SK-N-SH treated with all-trans-retinoic acid at 6 μM for 48 hours (cell line): Measurements from ENCODE around the gene CROT.

Experiments
- ATAC-seq: fragments of 200-7000 bp; cut with Tn5 transposase; 3 replicates; pipeline ENCODE4 v1.9.1; 2020; ENCODE audit warnings: mild to moderate bottlenecking, moderate library complexity
- ARNTL ChIP-seq: fragments of 450-650 bp; formaldehyde crosslinking; IDR thresholded peaks from 2 replicates; pipeline ENCODE4 v1.5.0; 2020; ENCODE audit warnings: low read depth, mild to moderate bottlenecking, moderate library complexity, borderline replicate concordance
- BACH2 ChIP-seq: fragments of 250-450 bp; sonication (Bioruptor Pico); IDR thresholded peaks from 2 replicates; pipeline ENCODE4 v1.9.0; 2021; ENCODE audit warnings: mild to moderate bottlenecking, borderline replicate concordance
- CREB5 ChIP-seq: fragments of 250-450 bp; sonication (Bioruptor Pico); IDR thresholded peaks from 2 replicates; pipeline ENCODE4 v1.5.1; 2020; ENCODE audit warnings: low read depth, mild to moderate bottlenecking, moderate library complexity
- CSDC2 ChIP-seq: fragments of 250-450 bp; sonication (Bioruptor Pico); IDR thresholded peaks from 2 replicates; pipeline ENCODE4 v1.5.0; 2020; ENCODE audit warnings: mild to moderate bottlenecking, moderate library complexity
- CSRNP3 ChIP-seq: fragments of 250-450 bp; sonication (Bioruptor Pico); IDR thresholded peaks from 2 replicates; pipeline ENCODE4 v1.5.1; 2021; ENCODE audit warnings: mild to moderate bottlenecking, moderate library complexity
- ESRRG ChIP-seq: fragments of 250-450 bp; sonication (Bioruptor Pico); IDR thresholded peaks from 2 replicates; pipeline ENCODE4 v1.6.1; 2021; ENCODE audit warnings: mild to moderate bottlenecking
- GLIS3 ChIP-seq: fragments of 250-450 bp; sonication (Bioruptor Pico); IDR thresholded peaks from 2 replicates; pipeline ENCODE4 v1.5.0; 2020; ENCODE audit warnings: mild to moderate bottlenecking, moderate library complexity
- ISL1 ChIP-seq: fragments of 250-450 bp; sonication (Bioruptor Pico); IDR thresholded peaks from 2 replicates; pipeline ENCODE4 v2.1.2; 2022; ENCODE audit warnings: mild to moderate bottlenecking, moderate library complexity
- PATZ1 ChIP-seq: fragments of 250-450 bp; sonication (Bioruptor Pico); IDR thresholded peaks from 2 replicates; pipeline ENCODE4 v1.8.0; 2020; ENCODE audit warnings: mild to moderate bottlenecking, moderate library complexity, borderline replicate concordance
- POU6F1 ChIP-seq: fragments of 250-450 bp; sonication (Bioruptor Pico); IDR thresholded peaks from 2 replicates; pipeline ENCODE4 v1.8.0; 2021; ENCODE audit warnings: low read depth, mild to moderate bottlenecking, moderate library complexity, borderline replicate concordance
- PPARA ChIP-seq: fragments of 250-450 bp; sonication (Bioruptor Pico); IDR thresholded peaks from 2 replicates; pipeline ENCODE4 v1.5.0; 2020; ENCODE audit warnings: mild to moderate bottlenecking, borderline replicate concordance
- RARB ChIP-seq: fragments of 250-450 bp; sonication (Bioruptor Pico); IDR thresholded peaks from 2 replicates; pipeline ENCODE4 v1.8.0; 2021; ENCODE audit warnings: mild to moderate bottlenecking, moderate library complexity
- SNAI2 ChIP-seq: fragments of 250-450 bp; sonication (Bioruptor Pico); IDR thresholded peaks from 2 replicates; pipeline ENCODE4 v1.5.0; 2020; ENCODE audit warnings: mild to moderate bottlenecking, moderate library complexity
- TCF4 ChIP-seq: fragments of 250-450 bp; sonication (Bioruptor Pico); IDR thresholded peaks from 2 replicates; pipeline ENCODE4 v1.8.0; 2021; ENCODE audit warnings: mild to moderate bottlenecking, moderate library complexity, borderline replicate concordance
- TOX ChIP-seq: fragments of 250-450 bp; sonication (Bioruptor Pico); IDR thresholded peaks from 2 replicates; pipeline ENCODE4 v1.8.0; 2021; ENCODE audit warnings: mild to moderate bottlenecking, moderate library complexity, borderline replicate concordance
- TSHZ2 ChIP-seq: fragments of 250-450 bp; sonication (Bioruptor Pico); IDR thresholded peaks from 2 replicates; pipeline ENCODE4 v1.5.0; 2020; ENCODE audit warnings: mild to moderate bottlenecking, moderate library complexity
- ZC3H10 ChIP-seq: fragments of 250-450 bp; sonication (Bioruptor Pico); IDR thresholded peaks from 2 replicates; pipeline ENCODE4 v1.5.1; 2021; ENCODE audit warnings: mild to moderate bottlenecking, moderate library complexity
- ZFP3 ChIP-seq: fragments of 250-450 bp; sonication (Bioruptor Pico); IDR thresholded peaks from 2 replicates; pipeline ENCODE4 v1.5.0; 2020; ENCODE audit warnings: mild to moderate bottlenecking, moderate library complexity
- ZFP30 ChIP-seq: fragments of 450-650 bp; formaldehyde crosslinking; IDR thresholded peaks from 2 replicates; pipeline ENCODE4 v1.5.0; 2022; ENCODE audit warnings: mild to moderate bottlenecking, moderate library complexity
- ZNF565 ChIP-seq: fragments of 450-650 bp; formaldehyde crosslinking; conservative IDR thresholded peaks from 2 replicates; pipeline ENCODE4 v1.5.0; 2020; ENCODE audit warnings: low read depth, mild to moderate bottlenecking, moderate library complexity
- ZNF70 ChIP-seq: fragments of 450-650 bp; formaldehyde crosslinking; IDR thresholded peaks from 2 replicates; pipeline ENCODE4 v1.5.0; 2020; ENCODE audit warnings: mild to moderate bottlenecking, moderate library complexity
- ZNF8 ChIP-seq: fragments of 450-650 bp; formaldehyde crosslinking; IDR thresholded peaks from 2 replicates; pipeline ENCODE4 v1.5.0; 2020; ENCODE audit warnings: mild to moderate bottlenecking, moderate library complexity

CROT gene

GRCh38 chr7:87432536-87432935 lies 87.1 kb downstream of the CROT start:
- ATAC-seq: no peak

GRCh38 chr7:87435546-87435945 lies 90.1 kb downstream of the CROT start:
- ATAC-seq: no peak
- TF ChIP-seq RARB (no peak), ZNF565 (CRISPR knock-in tag) (no peak), GLIS3 (no peak), TOX (CRISPR knock-in tag) (no peak), ZFP3 (no peak), CREB5 (CRISPR knock-in tag) (no peak), PPARA (CRISPR knock-in tag) (no peak), BACH2 (no peak), ZNF70 (CRISPR knock-in tag) (no peak), CSRNP3 (no peak)
- TF ChIP-seq, all 23 proteins: peak for 0

More at GRCh38 chr7:87432536-87432935, 87.1 kb downstream of the CROT start:
- TF ChIP-seq GLIS3: no peak
- no peak for TF ChIP-seq ZNF8 (CRISPR knock-in tag)
- TF ChIP-seq ZC3H10 (CRISPR knock-in tag): no peak

- ATAC-seq: no peak
- no peak for TF ChIP-seq TOX (CRISPR knock-in tag)
Measured at GRCh38 chr7:87445897-87446296, 100.4 kb downstream of the CROT start.

GRCh38 chr7:87447116-87447635 lies 101.7 kb downstream of the CROT start:
- TF ChIP-seq POU6F1 (no peak), PPARA (CRISPR knock-in tag) (no peak), SNAI2 (CRISPR knock-in tag) (no peak), RARB (no peak), CREB5 (CRISPR knock-in tag) (no peak), ZNF70 (CRISPR knock-in tag) (no peak), ISL1 (CRISPR knock-in tag) (no peak), ZNF8 (CRISPR knock-in tag) (no peak), PATZ1 (CRISPR knock-in tag) (no peak), TOX (CRISPR knock-in tag) (no peak), ZFP3 (no peak)
- ATAC-seq: no peak

GRCh38 chr7:87448388-87448787 lies 102.9 kb downstream of the CROT start:
- ATAC-seq: no peak; the same call in 2 of the 3 replicates
- TF ChIP-seq ZFP3: no peak
- TF ChIP-seq ESRRG: no peak
- no peak for TF ChIP-seq CSDC2 (CRISPR knock-in tag)
- no peak for TF ChIP-seq ZC3H10 (CRISPR knock-in tag)
- TF ChIP-seq GLIS3: no peak
- TF ChIP-seq ZNF8 (CRISPR knock-in tag): no peak
- TF ChIP-seq TCF4 (CRISPR knock-in tag): no peak
- no peak for TF ChIP-seq ZNF70 (CRISPR knock-in tag)
- TF ChIP-seq TSHZ2 (CRISPR knock-in tag): no peak
- TF ChIP-seq SNAI2 (CRISPR knock-in tag): no peak
- no peak for TF ChIP-seq ISL1 (CRISPR knock-in tag)
- TF ChIP-seq RARB: no peak
- no peak for TF ChIP-seq TOX (CRISPR knock-in tag)
- TF ChIP-seq ARNTL (CRISPR knock-in tag): no peak
- no peak for TF ChIP-seq ZNF565 (CRISPR knock-in tag)
- TF ChIP-seq CREB5 (CRISPR knock-in tag): no peak
- no peak for TF ChIP-seq ZFP30 (CRISPR knock-in tag)
